ENCODE results near the gene VPS35L.
A peak's percentile ranks its signal among the peaks of the same experiment; 100 is the strongest.
"Not testable (repeated sequence)": the region's sequence is repeated elsewhere in the genome, so short reads cannot be mapped to it uniquely, and the experiment has no call there.

VPS35L gene

DNA sequence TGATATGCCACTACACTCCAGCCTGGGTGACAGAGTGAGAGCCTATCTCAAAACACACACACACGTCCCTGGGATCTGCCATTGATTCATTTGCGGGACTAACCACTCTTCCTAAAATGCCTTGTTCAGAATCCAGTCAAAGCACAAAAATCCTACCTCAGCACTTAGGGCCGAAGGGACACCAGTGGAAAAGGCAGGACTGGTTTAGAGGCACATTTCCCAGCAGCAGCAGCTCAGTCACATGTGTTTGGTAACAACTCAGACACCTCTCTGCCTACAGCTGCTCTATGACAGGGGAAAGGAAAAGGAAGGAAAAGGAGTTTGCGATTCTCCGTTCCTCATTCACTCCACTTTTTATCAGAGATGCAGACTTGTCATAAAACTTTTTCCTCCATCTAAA is 150.3 kb downstream of the VPS35L start:
- no peak for DNase-seq (ENCODE audit: low read depth)

GRCh38 chr16:19706846-19707245 is 151.3 kb downstream of the VPS35L start:
- no peak for DNase-seq (ENCODE audit: low read depth)
- no peak overlapping the region for H3K4me3 ChIP-seq (ENCODE audit: low read depth, low read length)

More for the DNA sequence above, 150.3 kb downstream of the VPS35L start:
- H3K4me3 ChIP-seq (ENCODE audit: low read depth, low read length), result no peak overlapping the region

DNA sequence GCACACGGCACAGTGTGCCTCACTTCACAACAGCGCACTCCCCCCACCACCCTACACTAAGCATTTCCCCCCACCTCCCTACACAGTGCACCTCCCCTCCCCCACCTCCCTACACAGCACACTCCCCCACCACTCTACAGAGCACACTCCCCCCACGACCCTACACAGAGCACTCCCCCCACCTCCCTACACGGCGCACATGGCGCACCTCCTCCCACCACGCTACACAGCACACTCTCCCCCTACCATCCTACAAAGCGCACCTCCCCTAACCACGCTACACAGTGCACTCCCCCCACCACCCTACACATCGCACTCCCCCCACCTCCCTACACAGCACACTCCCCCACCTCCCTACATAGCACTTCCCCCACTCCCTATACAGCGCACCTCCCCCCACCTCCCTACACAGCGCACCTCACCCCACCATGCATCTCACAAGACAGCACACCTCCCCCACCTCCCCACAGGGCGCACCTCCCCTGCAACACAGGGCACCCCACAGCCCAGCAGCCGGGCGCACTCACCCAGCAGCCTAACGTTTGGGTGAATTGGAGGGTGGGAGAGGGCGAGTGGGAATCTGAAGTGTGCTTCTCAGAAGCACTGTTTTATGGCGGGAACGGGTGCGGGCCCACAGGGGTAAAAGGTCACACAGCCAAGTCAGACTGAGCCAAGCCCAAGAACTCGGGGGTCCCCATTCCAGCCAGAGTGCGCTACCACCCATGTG is 152.2 kb downstream of the VPS35L start:
- H3K4me3 ChIP-seq (ENCODE audit: low read depth, low read length), result no peak overlapping the region
- no peak for DNase-seq (ENCODE audit: low read depth)

GRCh38 chr16:19708296-19709205 is 153.0 kb downstream of the VPS35L start:
- H3K4me3 ChIP-seq (ENCODE audit: low read depth, low read length), result no peak overlapping the region
- DNase-seq (ENCODE audit: low read depth), result no peak

DNA sequence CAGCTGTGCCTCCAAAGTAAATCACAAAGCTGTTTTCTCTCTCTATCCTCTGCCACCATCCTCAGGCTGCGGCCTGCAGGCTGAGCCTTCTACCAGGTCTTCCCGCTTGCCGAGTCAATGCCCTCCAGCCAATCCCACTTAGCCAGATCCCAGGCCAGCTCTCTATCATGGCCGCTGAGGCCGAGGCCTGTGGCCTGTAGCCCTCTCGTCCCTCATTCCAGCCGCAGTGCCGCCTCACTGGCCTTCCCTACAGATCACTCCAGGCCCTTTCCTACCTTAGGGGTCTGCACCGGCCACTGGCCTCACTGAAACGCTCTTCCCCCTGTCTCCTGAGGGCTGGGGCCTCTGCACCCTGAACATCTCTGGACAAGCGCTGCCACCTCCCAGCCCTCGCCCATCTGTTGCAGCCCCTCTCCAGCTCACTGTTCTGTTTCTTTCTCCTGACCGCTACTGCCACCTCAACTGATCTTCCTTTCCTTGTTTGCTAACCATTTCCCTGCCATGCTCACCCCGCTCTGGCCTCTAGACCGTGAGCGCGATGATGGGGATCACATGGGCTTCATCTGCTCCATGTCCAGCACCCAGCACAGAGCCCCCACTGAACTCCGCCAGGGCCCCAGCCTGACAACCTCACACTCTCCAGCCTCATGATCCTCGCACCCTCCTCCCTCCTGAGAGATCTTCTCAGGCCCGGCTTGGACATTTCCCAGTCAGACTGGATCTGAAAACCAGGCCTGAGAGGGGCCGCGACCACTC is 154.1 kb downstream of the VPS35L start:
- no peak overlapping the region for H3K4me3 ChIP-seq (ENCODE audit: low read depth, low read length)
- no peak for DNase-seq (ENCODE audit: low read depth)

- no peak for DNase-seq (ENCODE audit: low read depth)
- H3K4me3 ChIP-seq (ENCODE audit: low read depth, low read length), result no peak overlapping the region
Observed at GRCh38 chr16:19710191-19710908, 154.8 kb downstream of the VPS35L start.

DNA sequence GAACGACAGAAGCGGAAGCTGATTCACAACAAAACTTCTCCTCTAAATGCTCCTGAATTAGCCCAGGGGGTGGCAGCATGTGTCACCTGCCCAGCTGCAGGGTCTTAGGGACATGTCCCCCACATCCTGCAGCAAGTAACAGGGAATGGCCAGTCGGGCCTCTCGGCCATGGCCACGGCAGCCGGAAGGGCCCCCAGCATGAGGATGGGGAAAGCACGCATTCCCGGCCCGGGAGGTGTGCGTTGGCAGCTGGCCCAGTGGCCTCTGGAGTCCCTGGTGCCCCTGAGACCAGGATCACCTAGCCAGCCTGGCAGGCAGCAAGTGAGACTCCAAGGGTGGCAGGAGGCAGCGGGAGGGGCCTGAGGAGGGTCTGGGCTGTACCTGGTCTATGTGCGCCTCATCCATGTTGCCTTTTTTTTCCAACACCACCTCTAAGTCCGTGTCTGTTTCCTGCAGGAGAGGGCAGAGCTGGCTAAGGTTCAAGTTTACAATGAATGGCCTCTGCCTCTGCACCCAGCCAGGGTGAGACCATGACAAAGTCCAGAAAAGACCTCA is 155.6 kb downstream of the VPS35L start:
- DNase-seq (ENCODE audit: low read depth), result no peak
- no peak overlapping the region for H3K4me3 ChIP-seq (ENCODE audit: low read depth, low read length)

DNA sequence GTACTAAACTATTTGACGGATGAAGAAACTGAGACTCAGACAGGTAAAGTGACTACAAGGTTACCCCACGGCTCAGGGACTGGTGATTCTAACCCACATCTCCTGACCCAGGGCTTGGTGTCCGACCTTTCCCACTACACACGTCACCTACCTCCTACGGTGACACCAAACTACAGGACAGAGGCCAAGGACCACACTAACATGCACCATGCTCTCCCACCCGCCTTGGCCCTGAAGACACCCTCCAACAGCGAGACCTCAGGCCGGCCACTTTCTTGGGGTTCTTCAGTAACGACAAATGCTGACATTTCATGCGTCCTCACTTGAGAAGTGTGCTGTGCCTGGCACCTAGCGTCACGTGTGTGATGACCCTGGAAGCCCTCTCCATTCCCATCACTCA is 156.1 kb downstream of the VPS35L start:
- DNase-seq (ENCODE audit: low read depth), result no peak
- no peak overlapping the region for H3K4me3 ChIP-seq (ENCODE audit: low read depth, low read length)

GRCh38 chr16:19712418-19713058 is 157.0 kb downstream of the VPS35L start:
- H3K4me3 ChIP-seq (ENCODE audit: low read depth, low read length), result no peak overlapping the region
- DNase-seq (ENCODE audit: low read depth), result no peak

GRCh38 chr16:19713697-19714096 is 158.2 kb downstream of the VPS35L start:
- H3K4me3 ChIP-seq (ENCODE audit: low read depth, low read length), result no peak overlapping the region
- DNase-seq (ENCODE audit: low read depth), result no peak

DNA sequence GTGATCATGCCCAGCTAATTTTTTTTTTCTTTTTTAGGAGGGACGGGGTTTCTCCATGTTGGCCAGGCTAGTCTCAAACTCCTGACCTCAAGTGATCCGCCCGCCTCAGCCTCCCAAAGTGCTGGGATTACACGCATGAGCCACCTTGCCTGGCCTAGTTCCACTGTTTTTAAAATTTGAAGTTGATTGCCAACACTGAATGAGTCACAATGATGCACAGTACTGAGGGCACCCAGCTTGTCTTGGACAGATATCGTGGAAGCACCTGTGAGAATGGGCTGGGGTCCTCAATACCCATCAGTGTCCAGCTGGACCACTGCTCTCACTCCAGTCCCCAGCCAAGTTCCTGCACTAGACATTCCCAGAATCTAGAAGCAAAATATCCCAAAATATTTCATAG is 160.1 kb downstream of the VPS35L start:
- no peak for DNase-seq (ENCODE audit: low read depth)
- H3K4me3 ChIP-seq (ENCODE audit: low read depth, low read length), result no peak overlapping the region

GRCh38 chr16:19716183-19716582 is 160.7 kb downstream of the VPS35L start:
- no peak for DNase-seq (ENCODE audit: low read depth)
- no peak overlapping the region for H3K4me3 ChIP-seq (ENCODE audit: low read depth, low read length)

DNA sequence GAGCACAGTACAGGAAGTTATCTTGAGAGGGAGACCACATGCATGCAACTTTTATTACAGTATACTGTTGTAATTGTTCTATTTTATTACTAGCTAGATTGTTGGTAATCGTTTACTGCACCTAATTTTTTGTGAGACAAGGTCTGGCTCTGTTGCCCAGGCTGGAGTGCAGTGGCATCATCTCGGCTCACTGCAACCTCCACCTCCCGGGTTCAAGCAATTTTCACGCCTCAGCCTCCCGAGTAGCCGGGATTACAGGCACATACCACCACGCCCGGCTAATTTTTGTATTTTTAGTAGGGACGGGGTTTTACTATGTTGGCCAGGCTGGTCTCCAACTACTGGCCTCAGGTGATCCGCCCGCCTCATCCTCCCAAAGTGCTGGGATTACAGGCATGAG is 161.2 kb downstream of the VPS35L start:
- not testable (repeated sequence) for DNase-seq (ENCODE audit: low read depth)
- H3K4me3 ChIP-seq (ENCODE audit: low read depth, low read length), result peak overlapping the region; percentile 93

DNA sequence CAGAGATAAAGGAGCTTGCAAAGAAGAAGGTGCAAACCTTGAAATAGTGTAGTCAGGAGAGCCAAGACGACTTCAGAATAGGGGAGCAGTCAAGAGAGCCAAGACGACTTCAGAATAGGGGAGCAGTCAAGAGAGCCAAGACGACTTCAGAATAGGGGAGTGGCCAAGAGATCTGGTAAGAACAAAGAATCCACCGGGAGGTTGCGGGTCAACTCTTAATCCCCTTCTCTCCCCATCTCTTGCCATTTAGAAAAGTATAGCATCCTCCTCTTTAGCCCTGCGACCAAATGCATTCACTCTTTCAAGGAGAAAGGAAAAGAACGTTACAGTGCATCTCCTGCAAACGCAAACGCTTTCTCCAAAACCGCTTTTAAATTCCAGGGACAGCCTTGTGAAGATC is 161.8 kb downstream of the VPS35L start:
- DNase-seq (ENCODE audit: low read depth), result no peak

DNA sequence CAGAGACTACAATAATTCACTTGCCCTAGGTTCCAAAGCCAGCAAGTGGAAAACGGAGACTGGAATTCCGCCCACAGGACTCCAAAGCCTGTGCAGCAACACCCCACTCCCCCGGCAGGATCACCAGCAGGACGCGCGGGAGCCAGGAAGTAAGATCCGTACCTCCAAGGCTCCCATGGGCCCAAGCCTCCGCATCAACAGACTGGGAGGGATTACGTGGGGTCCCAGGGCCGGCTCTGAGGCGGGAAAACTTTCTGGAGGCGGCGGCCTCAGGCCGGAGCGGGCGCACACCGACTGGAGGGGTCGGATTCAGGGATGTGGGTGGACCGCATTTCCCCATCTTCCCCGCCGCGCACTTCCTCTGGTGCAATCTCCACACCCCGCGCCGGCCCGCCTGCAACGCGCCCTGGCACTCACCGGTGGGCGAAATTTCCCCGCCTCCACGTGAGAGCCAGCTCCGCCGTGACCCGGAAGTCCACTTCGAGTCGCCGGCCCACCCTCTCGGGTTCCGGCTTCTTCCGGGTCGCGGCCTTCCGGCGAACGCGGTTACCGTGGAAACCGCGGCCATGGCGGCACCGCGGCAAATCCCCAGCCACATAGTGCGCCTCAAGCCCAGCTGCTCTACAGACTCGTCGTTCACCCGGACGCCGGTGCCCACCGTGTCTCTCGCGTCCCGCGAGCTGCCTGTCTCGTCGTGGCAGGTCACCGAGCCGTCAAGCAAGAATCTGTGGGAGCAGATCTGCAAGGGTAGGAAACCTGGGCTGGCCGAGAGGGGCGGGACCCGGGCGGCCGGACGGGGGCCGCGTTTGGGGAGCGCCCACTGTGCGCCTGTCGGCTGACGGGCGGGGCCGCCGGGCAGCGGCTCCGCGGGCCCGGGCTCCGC is 162.5 kb downstream of the VPS35L start, which contains the start of the genes IQCK and KNOP1:
TSS of gene IQCK (plus strand) at position 531 of the 883 bp plus-strand sequence. CDS start at position 567, 36 bp downstream.
TSS of gene KNOP1 (minus strand) at position 487 of the 883 bp plus-strand sequence. CDS start 3,192 bp downstream, outside the sequence.
- peak; percentile 57 for DNase-seq (ENCODE audit: low read depth)
- H3K4me3 ChIP-seq (ENCODE audit: low read depth, low read length), result peak within 1 kb of the TSS; percentile 93

More for the DNA sequence above, 161.8 kb downstream of the VPS35L start:
- H3K4me3 ChIP-seq (ENCODE audit: low read depth, low read length), result peak overlapping the region; percentile 93

DNA sequence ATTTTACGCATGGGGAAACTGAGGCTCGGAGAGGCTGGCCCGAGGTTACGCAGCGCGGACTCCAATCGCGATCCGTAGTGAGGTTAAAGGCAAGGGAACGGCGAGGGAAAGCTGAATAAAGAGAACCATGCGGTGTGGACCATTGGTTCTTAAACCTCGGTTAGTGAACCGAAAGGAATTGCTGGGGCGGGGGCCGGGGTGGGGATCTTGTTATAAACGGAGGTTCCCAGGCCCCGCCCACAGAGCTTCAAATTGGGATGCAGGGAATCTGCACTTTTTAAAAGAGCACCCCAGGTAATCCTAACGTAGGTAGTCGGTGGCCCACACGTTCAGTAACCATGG is 163.1 kb downstream of the VPS35L start:
- peak overlapping the region; percentile 93 for H3K4me3 ChIP-seq (ENCODE audit: low read depth, low read length)
- DNase-seq (ENCODE audit: low read depth), result no peak

- no peak for DNase-seq (ENCODE audit: low read depth)
- no peak overlapping the region for H3K4me3 ChIP-seq (ENCODE audit: low read depth, low read length)
Observed at GRCh38 chr16:19722269-19722952, 166.9 kb downstream of the VPS35L start.

All from skeletal muscle cell (primary cell).